ENCODE measurements around the gene AFTPH.

The AFTPH gene

GRCh38 chr2:64623242-64623850, 99.2 kb downstream of the AFTPH start:
- no peak overlapping the region for H3K9ac ChIP-seq (ENCODE audit: low read length)
- H3F3A ChIP-seq (ENCODE audit: insufficient read depth), result no peaks in the 10 kb centered on the region
- no peaks in the 10 kb centered on the region for H4K20me1 ChIP-seq (ENCODE audit: low read depth, low read length)
- no peaks in the 10 kb centered on the region for H3K9me3 ChIP-seq (ENCODE audit: insufficient read depth, low read length)
- no peak overlapping the region for H3K4me3 ChIP-seq (ENCODE audit: insufficient read depth, low read length, poor library complexity, severe bottlenecking)
- no peaks in the 10 kb centered on the region for H3K27me3 ChIP-seq (ENCODE audit: low read length)
- no peak overlapping the region for H2AFZ ChIP-seq (ENCODE audit: low read depth, low read length, severe bottlenecking)
- no peaks in the 10 kb centered on the region for H3K79me2 ChIP-seq (ENCODE audit: insufficient read depth, low read length)
- no peaks in the 10 kb centered on the region for H3K9me2 ChIP-seq (replicated peaks; ENCODE audit: insufficient read depth, low read length)
- no peak overlapping the region for H3K27ac ChIP-seq (ENCODE audit: low read depth, low read length)
- TF ChIP-seq EZH2phosphoT487 (conservative IDR thresholded peaks at IDR 0.05; ENCODE audit: low read length) (no peak), CTCF (IDR thresholded peaks at IDR 0.05; ENCODE audit: insufficient read depth, low read length, poor library complexity, severe bottlenecking) (no peak)
- H3K4me2 ChIP-seq (ENCODE audit: low read depth, low read length, poor library complexity, severe bottlenecking), result no peak overlapping the region
- no peaks in the 10 kb centered on the region for H3K36me3 ChIP-seq (ENCODE audit: low read length)

- H3K4me3 ChIP-seq (ENCODE audit: insufficient read depth, low read length, poor library complexity, severe bottlenecking), result no peak overlapping the region
- no peaks in the 10 kb centered on the region for H3K9me3 ChIP-seq (ENCODE audit: insufficient read depth, low read length)
- no peaks in the 10 kb centered on the region for H3K9me2 ChIP-seq (replicated peaks; ENCODE audit: insufficient read depth, low read length)
- no peaks in the 10 kb centered on the region for H3F3A ChIP-seq (ENCODE audit: insufficient read depth)
- no peak for TF ChIP-seq EZH2phosphoT487 (conservative IDR thresholded peaks at IDR 0.05; ENCODE audit: low read length)
- TF ChIP-seq CTCF (IDR thresholded peaks at IDR 0.05; ENCODE audit: insufficient read depth, low read length, poor library complexity, severe bottlenecking), result no peak
- no peaks in the 10 kb centered on the region for H3K36me3 ChIP-seq (ENCODE audit: low read length)
- no peaks in the 10 kb centered on the region for H3K27me3 ChIP-seq (ENCODE audit: low read length)
- H3K4me2 ChIP-seq (ENCODE audit: low read depth, low read length, poor library complexity, severe bottlenecking), result no peak overlapping the region
- no peaks in the 10 kb centered on the region for H4K20me1 ChIP-seq (ENCODE audit: low read depth, low read length)
- no peaks in the 10 kb centered on the region for H3K79me2 ChIP-seq (ENCODE audit: insufficient read depth, low read length)
- H3K9ac ChIP-seq (ENCODE audit: low read length), result no peak overlapping the region
- no peak overlapping the region for H3K27ac ChIP-seq (ENCODE audit: low read depth, low read length)
- no peak overlapping the region for H2AFZ ChIP-seq (ENCODE audit: low read depth, low read length, severe bottlenecking)
Observed at GRCh38 chr2:64624108-64624610, 100.0 kb downstream of the AFTPH start.

GRCh38 chr2:64624862-64625261, 100.7 kb downstream of the AFTPH start:
- H3K79me2 ChIP-seq (ENCODE audit: insufficient read depth, low read length), result no peaks in the 10 kb centered on the region
- no peak overlapping the region for H3K9ac ChIP-seq (ENCODE audit: low read length)
- H4K20me1 ChIP-seq (ENCODE audit: low read depth, low read length), result no peaks in the 10 kb centered on the region
- no peaks in the 10 kb centered on the region for H3K9me2 ChIP-seq (replicated peaks; ENCODE audit: insufficient read depth, low read length)
- no peaks in the 10 kb centered on the region for H3K36me3 ChIP-seq (ENCODE audit: low read length)
- no peak overlapping the region for H3K4me3 ChIP-seq (ENCODE audit: insufficient read depth, low read length, poor library complexity, severe bottlenecking)
- TF ChIP-seq EZH2phosphoT487 (conservative IDR thresholded peaks at IDR 0.05; ENCODE audit: low read length) (no peak), CTCF (IDR thresholded peaks at IDR 0.05; ENCODE audit: insufficient read depth, low read length, poor library complexity, severe bottlenecking) (no peak)
- no peak overlapping the region for H3K4me2 ChIP-seq (ENCODE audit: low read depth, low read length, poor library complexity, severe bottlenecking)
- no peak overlapping the region for H3K27ac ChIP-seq (ENCODE audit: low read depth, low read length)
- no peaks in the 10 kb centered on the region for H3K27me3 ChIP-seq (ENCODE audit: low read length)
- no peaks in the 10 kb centered on the region for H3F3A ChIP-seq (ENCODE audit: insufficient read depth)
- H2AFZ ChIP-seq (ENCODE audit: low read depth, low read length, severe bottlenecking), result no peak overlapping the region
- no peaks in the 10 kb centered on the region for H3K9me3 ChIP-seq (ENCODE audit: insufficient read depth, low read length)
